ENCODE results near the gene ENOX1. TPM values are rescaled to one million over a fixed set of nuclear protein-coding genes. Genes with fewer than 3 reads are reported as not detected.
A peak's percentile ranks its signal among the peaks of the same experiment; 100 is the strongest.

The ENOX1 gene
- total RNA-seq, 4 donors from 2014 or later: 3.6 to 18.7 (median 5.7) TPM

GRCh38 chr13:43196750-43197370 is 589.9 kb downstream of the ENOX1 start:
- H3K9me3 ChIP-seq: no peaks in the 10 kb centered on the region
- H3K27me3 ChIP-seq: no peaks in the 10 kb centered on the region
- peak overlapping the region; percentile 23 to 33 for H3K27ac ChIP-seq
- TF ChIP-seq POLR2A (IDR thresholded peaks at IDR 0.05): no peak
- no peak for TF ChIP-seq CTCF (IDR thresholded peaks at IDR 0.05)
- intact Hi-C loops (cut with DNase I; ENCODE audit: low total_unique reads): no loop called here
- no peaks in the 10 kb centered on the region for H3K36me3 ChIP-seq
- no peaks in the 10 kb centered on the region for H3K4me1 ChIP-seq
- H3K4me3 ChIP-seq: no peak overlapping the region
- no peak for DNase-seq

DNA sequence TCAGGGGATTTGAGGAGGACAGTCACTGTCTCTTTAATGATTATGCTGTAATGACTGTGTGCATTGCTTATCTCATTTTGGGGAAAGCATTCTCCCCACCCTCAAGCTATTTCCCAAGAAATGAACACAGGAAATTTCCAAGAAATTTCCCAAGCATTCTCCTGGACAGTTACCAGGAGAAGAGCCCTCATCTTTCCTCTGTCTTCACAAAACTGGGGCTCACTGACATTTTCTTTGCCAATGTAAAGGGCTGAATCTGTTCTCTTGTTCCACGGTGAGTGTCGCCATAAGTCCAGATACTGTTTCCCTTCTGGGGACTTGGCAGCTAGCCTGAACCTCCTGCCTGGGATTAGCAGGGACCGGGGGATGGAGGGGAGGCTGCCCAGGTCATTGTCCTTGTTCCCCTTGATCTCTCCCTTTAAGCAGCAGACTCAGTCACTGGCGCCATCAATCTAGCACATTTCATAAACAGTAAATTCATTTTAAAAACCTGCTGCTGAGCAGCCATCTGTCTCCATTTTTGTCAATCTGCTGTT is 590.6 kb downstream of the ENOX1 start:
- H3K9me3 ChIP-seq: no peaks in the 10 kb centered on the region
- intact Hi-C loops (cut with DNase I; ENCODE audit: low total_unique reads): no loop called here
- H3K27ac ChIP-seq: peak overlapping the region; percentile 23 to 33
- DNase-seq: peak; percentile 34 to 46
- H3K27me3 ChIP-seq: no peaks in the 10 kb centered on the region
- no peaks in the 10 kb centered on the region for H3K4me1 ChIP-seq
- no peaks in the 10 kb centered on the region for H3K36me3 ChIP-seq
- TF ChIP-seq CTCF (IDR thresholded peaks at IDR 0.05) (no peak), POLR2A (IDR thresholded peaks at IDR 0.05) (no peak)
- H3K4me3 ChIP-seq: no peak overlapping the region

DNA sequence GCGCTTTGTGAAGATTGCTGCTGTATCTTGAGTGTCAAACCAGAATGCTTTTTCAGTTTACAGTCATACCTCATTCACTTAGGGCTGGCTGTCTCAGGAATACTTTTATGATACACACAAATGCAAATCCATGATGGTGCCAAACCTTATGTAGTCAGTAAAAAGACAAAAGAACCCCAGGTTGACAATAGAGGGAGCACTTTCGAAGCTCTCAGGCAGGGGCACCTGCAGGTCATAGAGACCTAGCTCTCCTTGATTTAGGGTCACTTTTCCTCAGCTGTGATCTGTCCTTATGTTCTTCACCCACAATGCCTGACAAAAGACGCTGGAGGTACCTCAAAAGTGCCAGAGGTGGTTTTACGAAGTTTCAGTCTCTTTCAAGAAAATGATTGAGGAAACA is 591.2 kb downstream of the ENOX1 start:
- Histone ChIP-seq H3K4me3 (no peak overlapping the region), H3K9me3 (no peaks in the 10 kb centered on the region), H3K36me3 (no peaks in the 10 kb centered on the region), H3K4me1 (no peaks in the 10 kb centered on the region), H3K27ac (no peak overlapping the region), H3K27me3 (no peaks in the 10 kb centered on the region)
- DNase-seq: no peak
- intact Hi-C loops (cut with DNase I; ENCODE audit: low total_unique reads): no loop called here
- no peak for TF ChIP-seq CTCF (IDR thresholded peaks at IDR 0.05)
- no peak for TF ChIP-seq POLR2A (IDR thresholded peaks at IDR 0.05)

DNA sequence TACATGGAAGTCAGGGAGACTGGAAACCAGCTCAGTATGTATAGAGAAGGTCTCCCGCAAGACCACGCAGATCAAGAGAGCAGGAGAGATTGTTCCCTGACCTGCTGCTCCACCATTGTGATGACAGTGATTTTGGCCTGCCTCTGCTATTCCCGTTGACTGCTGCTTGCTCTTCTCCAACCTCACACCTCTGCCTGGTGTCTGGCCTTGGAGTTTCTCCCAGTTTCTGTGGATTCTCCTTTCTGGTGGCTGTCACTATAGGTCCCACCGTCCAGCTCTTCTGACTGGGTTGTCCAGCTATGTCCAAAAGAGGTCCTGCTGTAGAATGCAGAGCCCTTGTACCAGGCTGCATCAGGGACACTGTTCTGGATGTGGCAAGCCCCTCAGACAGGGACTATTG is 591.7 kb downstream of the ENOX1 start:
- intact Hi-C loops (cut with DNase I; ENCODE audit: low total_unique reads): no loop called here
- H3K27me3 ChIP-seq: no peaks in the 10 kb centered on the region
- H3K4me1 ChIP-seq: no peaks in the 10 kb centered on the region
- DNase-seq: no peak
- H3K4me3 ChIP-seq: no peak overlapping the region
- H3K27ac ChIP-seq: no peak overlapping the region
- no peaks in the 10 kb centered on the region for H3K36me3 ChIP-seq
- H3K9me3 ChIP-seq: no peaks in the 10 kb centered on the region
- no peak for TF ChIP-seq CTCF (IDR thresholded peaks at IDR 0.05)

DNA sequence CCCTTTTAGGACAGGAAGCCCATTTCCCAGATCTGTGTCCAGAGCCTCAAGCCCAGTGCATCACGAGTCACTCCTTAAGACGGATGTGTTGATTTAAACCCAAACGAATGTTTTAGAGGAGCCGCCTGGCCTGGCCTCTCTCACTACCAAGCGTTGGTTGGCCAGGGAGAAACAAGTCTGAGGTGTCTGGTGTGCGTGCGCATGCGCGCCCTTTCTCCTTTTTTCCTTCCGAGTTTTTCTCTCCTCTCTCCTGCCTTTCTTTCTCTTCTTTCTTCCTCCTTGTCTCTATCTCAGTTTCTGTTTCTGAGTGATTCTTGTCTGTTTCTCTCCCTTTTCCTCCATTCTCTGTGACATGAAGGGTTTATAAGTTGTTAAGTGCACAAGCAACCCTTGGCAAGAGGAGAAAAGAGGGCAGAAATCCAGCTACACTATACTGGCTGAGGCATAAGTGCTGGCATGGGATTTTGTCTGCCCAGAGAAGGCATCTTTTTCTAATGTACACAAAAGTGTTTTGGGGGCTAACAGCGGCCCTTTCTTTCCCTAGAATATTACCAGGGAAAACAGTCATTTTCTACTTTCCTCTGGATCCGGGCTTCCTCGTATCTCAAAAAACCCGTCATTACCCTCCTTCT is 592.9 kb downstream of the ENOX1 start:
- Histone ChIP-seq H3K27ac (no peak overlapping the region), H3K36me3 (no peaks in the 10 kb centered on the region), H3K4me1 (no peaks in the 10 kb centered on the region), H3K27me3 (no peaks in the 10 kb centered on the region), H3K4me3 (no peak overlapping the region), H3K9me3 (no peaks in the 10 kb centered on the region)
- intact Hi-C loops (cut with DNase I; ENCODE audit: low total_unique reads): no loop called here
- TF ChIP-seq CTCF (IDR thresholded peaks at IDR 0.05) (no peak), POLR2A (IDR thresholded peaks at IDR 0.05) (no peak)
- no peak for DNase-seq
